IMR-90 (cell line): ENCODE data around the gene GPHA2.

Experiments
- BHLHE40 ChIP-seq: fragments of 150-350 bp; IDR thresholded peaks from 2 replicates; pipeline ENCODE4 v1.6.1; 2016; ENCODE audit warnings: mild to moderate bottlenecking, low read depth, low read length
- CEBPB ChIP-seq: IDR thresholded peaks from 2 replicates; pipeline ENCODE4 v1.6.1; 2012; ENCODE audit warnings: low read depth, low read length, improper control_type of control experiment
- CTCF ChIP-seq: conservative IDR thresholded peaks from 2 replicates; pipeline ENCODE4 v1.5.1; 2012; ENCODE audit warnings: mild to moderate bottlenecking, low read depth, low read length, improper control_type of control experiment
- ELK1 ChIP-seq: fragments of 150-350 bp; IDR thresholded peaks from 2 replicates; pipeline ENCODE4 v1.6.1; 2016; ENCODE audit warnings: low read depth, mild to moderate bottlenecking, low read length, moderate library complexity, borderline replicate concordance
- FOS ChIP-seq: fragments of 150-350 bp; IDR thresholded peaks from 2 replicates; pipeline ENCODE4 v1.6.1; 2016; ENCODE audit warnings: low read depth, low read length
- MXI1 ChIP-seq: IDR thresholded peaks from 2 replicates; pipeline ENCODE4 v1.6.1; 2012; ENCODE audit warnings: low read depth, mild to moderate bottlenecking, low read length, moderate library complexity, borderline replicate concordance
- POLR2A ChIP-seq: IDR thresholded peaks from 2 replicates; pipeline ENCODE4 v1.6.1; 2012; ENCODE audit warnings: mild to moderate bottlenecking, low read depth, low read length
- RAD21 ChIP-seq: IDR thresholded peaks from 2 replicates; pipeline ENCODE4 v1.6.1; 2012; ENCODE audit warnings: low read length, improper control_type of control experiment
- RFX5 ChIP-seq: IDR thresholded peaks from 2 replicates; pipeline ENCODE4 v1.8.0; 2012; ENCODE audit warnings: low read depth, mild to moderate bottlenecking, low read length, moderate library complexity
- SMC3 ChIP-seq: fragments of 150-350 bp; IDR thresholded peaks from 2 replicates; pipeline ENCODE4 v1.6.1; 2016; ENCODE audit warnings: low read depth, mild to moderate bottlenecking, antibody characterized with exemption, low read length, moderate library complexity
- USF2 ChIP-seq: fragments of 150-350 bp; IDR thresholded peaks from 2 replicates; pipeline ENCODE4 v1.6.1; 2017; ENCODE audit warnings: mild to moderate bottlenecking, antibody characterized with exemption, low read length, low read depth

- TF ChIP-seq CTCF = no peak
- no peak for TF ChIP-seq USF2
- no peak for TF ChIP-seq POLR2A
- no peak for TF ChIP-seq RAD21
- TF ChIP-seq MXI1 = no peak
- TF ChIP-seq FOS = no peak
- TF ChIP-seq SMC3 = no peak
- no peak for TF ChIP-seq ELK1
- no peak for TF ChIP-seq RFX5
- no peak for TF ChIP-seq BHLHE40
- TF ChIP-seq CEBPB = no peak
These were observed 35.4 kb downstream of the GPHA2 start for GRCh38 chr11:64900263-64900678.
